HepG2 (cell line): ENCODE data around the gene FAM78A. TPM values are rescaled to one million over a fixed set of nuclear protein-coding genes. Genes with fewer than 3 reads are reported as not detected.
A peak's percentile ranks its signal among the peaks of the same experiment; 100 is the strongest.

ENCODE experiments used
- ATAC-seq: fragments of 200-7000 bp; cut with Tn5 transposase; 3 replicates; pipeline ENCODE4 v1.9.1; 2020; ENCODE audit warnings: mild to moderate bottlenecking, moderate library complexity
- BruUV-seq: library from RNA; stranded (reverse); fragments of 400-500 nt; replicated peaks from 2 replicates; lab custom pipeline; 2021; lab: Mats Ljungman, UMichigan
- CTCF ChIA-PET: fragments of 300-600 bp; formaldehyde crosslinking; extraction: SDS; loops from one replicate; lab custom pipeline; 2021; ENCODE audit warnings: low total read pairs, inconsistent platforms, low intra/inter-chr PET ratio; lab: Yijun Ruan, JAX
- POLR2A ChIA-PET: fragments of 350-600 bp; sonication (Branson Sonifier 250); formaldehyde crosslinking; loops from one replicate; lab custom pipeline; 2020; ENCODE audit warnings: antibody characterized with exemption, inconsistent platforms; lab: Yijun Ruan, JAX
- DNase-seq: peaks from one replicate; pipeline ENCODE4 v3.0.0-alpha.2; 2015; ENCODE audit warnings: low spot score
- FAIRE-seq: peaks from 3 replicates; lab custom pipeline; 2011; peaks lifted over from hg19 to GRCh38; lab: Jason Lieb, UNC
- H2AFZ ChIP-seq: one replicate; pipeline ENCODE4 v1.6.1; 2011; ENCODE audit warnings: low read length, inconsistent platforms
- H3K27ac ChIP-seq: fragments of 300-600 bp; 3 replicates; pipeline ENCODE4 v1.8.0; 2011; ENCODE audit warnings: mixed run types, mild to moderate bottlenecking, mixed read lengths, low read length, inconsistent platforms; ENCODE audit not compliant: insufficient read depth; ENCODE audit errors: extremely low read length
- H3K27me3 ChIP-seq, 2 experiments: fragments of 200-600 bp in 1 of 2; 2 replicates in 1 of 2; 3 replicates in 1 of 2; pipeline versions ENCODE4 v1.6.0 to v1.8.0; 2011; ENCODE audit warnings: low read length in 2 of 2, mild to moderate bottlenecking in 2 of 2, moderate library complexity in 2 of 2, inconsistent platforms in 1 of 2; ENCODE audit not compliant: insufficient read depth in 2 of 2, control insufficient read depth in 1 of 2
- H3K36me3 ChIP-seq, 2 experiments: fragments of 200-600 bp in 1 of 2; replicated peaks in 1 of 2; 2 replicates in 1 of 2; 3 replicates in 1 of 2; pipeline versions ENCODE4 v1.5.1 to v1.8.0; 2011; ENCODE audit warnings: low read length in 2 of 2, inconsistent platforms in 1 of 2; ENCODE audit not compliant: insufficient read depth in 2 of 2, control insufficient read depth in 1 of 2
- H3K4me1 ChIP-seq: 2 replicates; pipeline ENCODE4 v1.5.1; 2012; ENCODE audit warnings: low read length, inconsistent platforms; ENCODE audit not compliant: insufficient read depth
- H3K4me2 ChIP-seq: 2 replicates; pipeline ENCODE4 v1.6.0; 2011; ENCODE audit warnings: low read depth, low read length, inconsistent platforms
- H3K4me3 ChIP-seq, 3 experiments: fragments of 200-600 bp in 1 of 3; sonication (generic), shearing (Covaris generic) in 1 of 3; replicated peaks in 1 of 3; 2 replicates each; pipeline ENCODE4 v1.5.1; 2011 to 2016; ENCODE audit warnings: low read length in 3 of 3, inconsistent platforms in 2 of 3, low read depth in 2 of 3, mild to moderate bottlenecking in 2 of 3, control low read depth in 1 of 3, mixed read lengths in 1 of 3; ENCODE audit not compliant: insufficient read depth in 1 of 3
- H3K79me2 ChIP-seq: one replicate; pipeline ENCODE4 v1.6.1; 2011; ENCODE audit warnings: low read length, inconsistent platforms; ENCODE audit not compliant: insufficient read depth
- H3K9ac ChIP-seq: 2 replicates; pipeline ENCODE4 v1.6.0; 2011; ENCODE audit warnings: mild to moderate bottlenecking, low read depth, low read length, inconsistent platforms; ENCODE audit not compliant: insufficient read depth
- H3K9me3 ChIP-seq: 2 replicates; pipeline ENCODE4 v1.5.1; 2012; ENCODE audit warnings: mild to moderate bottlenecking, low read length
- H4K20me1 ChIP-seq: 2 replicates; pipeline ENCODE4 v1.6.0; 2011; ENCODE audit warnings: inconsistent platforms, mild to moderate bottlenecking, low read length, moderate library complexity; ENCODE audit not compliant: insufficient read depth
- CREB1 ChIP-seq, 2 experiments: fragments of 450-650 bp in 1 of 2; IDR thresholded peaks; 2 replicates each; pipeline ENCODE4 v1.6.1; 2016 to 2017; ENCODE audit warnings: control low read depth in 1 of 2, mild to moderate bottlenecking in 1 of 2, missing compliant biosample characterization in 1 of 2, missing genetic modification characterization in 1 of 2
- DNMT1 ChIP-seq: sonication (generic); formaldehyde crosslinking; IDR thresholded peaks from 2 replicates; pipeline ENCODE4 v1.5.1; 2020; ENCODE audit warnings: mild to moderate bottlenecking, missing genetic modification reagents
- ELF4 ChIP-seq: sonication (generic); formaldehyde crosslinking; IDR thresholded peaks from 2 replicates; pipeline ENCODE4 v1.5.0; 2020; ENCODE audit warnings: missing genetic modification reagents, mild to moderate bottlenecking, moderate library complexity, borderline replicate concordance
- GABPA ChIP-seq, 2 experiments: IDR thresholded peaks; 2 replicates each; pipeline ENCODE4 v1.6.1; 2011 to 2016; ENCODE audit warnings: low read depth in 2 of 2, low read length in 1 of 2, missing biosample characterization in 1 of 2, missing genetic modification characterization in 1 of 2
- HNRNPLL ChIP-seq: fragments of 200-400 bp; formaldehyde crosslinking; IDR thresholded peaks from 2 replicates; pipeline ENCODE4 v1.6.1; 2017; ENCODE audit warnings: mild to moderate bottlenecking, low read depth, low read length; ENCODE audit not compliant: poor library complexity, severe bottlenecking
- HOXD1 ChIP-seq: sonication (generic); formaldehyde crosslinking; IDR thresholded peaks from 2 replicates; pipeline ENCODE4 v1.5.0; 2020; ENCODE audit warnings: missing genetic modification reagents
- IKZF1 ChIP-seq: fragments of 450-650 bp; IDR thresholded peaks from 2 replicates; pipeline ENCODE4 v1.7.1; 2016
- KDM5A ChIP-seq: fragments of 200-600 bp; sonication (generic); IDR thresholded peaks from 2 replicates; pipeline ENCODE4 v1.7.0; 2018; ENCODE audit warnings: antibody characterized with exemption, mild to moderate bottlenecking, low read length, borderline replicate concordance
- MEIS2 ChIP-seq: sonication (generic); formaldehyde crosslinking; IDR thresholded peaks from 2 replicates; pipeline ENCODE4 v1.9.0; 2021; ENCODE audit warnings: mild to moderate bottlenecking, missing genetic modification reagents
- NCOA1 ChIP-seq: sonication (generic); formaldehyde crosslinking; IDR thresholded peaks from 2 replicates; pipeline ENCODE4 v1.9.0; 2021; ENCODE audit warnings: missing genetic modification reagents
- NFATC3 ChIP-seq: sonication (generic); formaldehyde crosslinking; IDR thresholded peaks from 2 replicates; pipeline ENCODE4 v1.5.1; 2020; ENCODE audit warnings: mild to moderate bottlenecking, missing genetic modification reagents
- NFKB2 ChIP-seq: sonication (generic); formaldehyde crosslinking; IDR thresholded peaks from 2 replicates; pipeline ENCODE4 v1.4.0; 2020; ENCODE audit warnings: missing genetic modification reagents, borderline replicate concordance
- THYN1 ChIP-seq: sonication (generic); formaldehyde crosslinking; IDR thresholded peaks from 2 replicates; pipeline ENCODE4 v1.8.1; 2023; ENCODE audit warnings: low read depth, mild to moderate bottlenecking, moderate library complexity, missing genetic modification reagents, borderline replicate concordance
- ZNF552 ChIP-seq: sonication (generic); formaldehyde crosslinking; IDR thresholded peaks from 2 replicates; pipeline ENCODE4 v1.9.0; 2022; ENCODE audit warnings: missing genetic modification reagents, mild to moderate bottlenecking, borderline replicate concordance
- ZNF562 ChIP-seq: sonication (generic); formaldehyde crosslinking; IDR thresholded peaks from 2 replicates; pipeline ENCODE4 v1.8.0; 2022; ENCODE audit warnings: missing genetic modification reagents, borderline replicate concordance
- ZNF564 ChIP-seq: sonication (generic); formaldehyde crosslinking; IDR thresholded peaks from 2 replicates; pipeline ENCODE4 v1.8.1; 2023; ENCODE audit warnings: mild to moderate bottlenecking, missing genetic modification reagents
- ZNF768 ChIP-seq: sonication (generic); formaldehyde crosslinking; IDR thresholded peaks from 2 replicates; pipeline ENCODE4 v1.4.0; 2020; ENCODE audit warnings: missing genetic modification reagents
- whole genome bisulfite sequencing: methylation state at CpG from one replicate; pipeline ENCODE4 v1.1.6; 2017; ENCODE audit warnings: low lambda C conversion rate; 5-methylcytosine and 5-hydroxymethylcytosine counted together
- in situ Hi-C: cut with HindIII; loops from 2 replicates; pipeline ENCODE4 v1.10.0; 2017; ENCODE audit warnings: low pct_unique_long_range_greater_than_20kb; ENCODE audit not compliant: extremely low pct_ligation_motif_present
- intact Hi-C: fragments of 100-400 bp; cut with micrococcal nuclease; formaldehyde crosslinking; loops from one replicate; pipeline ENCODE4 v1.10.0; 2022; ENCODE audit not compliant: unreplicated experiment
- polyA plus RNA-seq, 8 experiments: library from polyadenylated mRNA; depleted of rRNA in 3 of 8; stranded (reverse) in 7 of 8; unstranded in 1 of 8; fragments of >200 nt; fragmentation: Illumina TruSeq in 4 of 8; extraction: Trizol in 4 of 8; gene quantifications; 2 replicates each; pipeline versions ENCODE4 v1.2.1 to v1.2.3, GENCODE V29; 2011 to 2016; ENCODE audit warnings: low read depth in 4 of 8, missing spikeins in 1 of 8, mixed read lengths in 1 of 8; ENCODE audit not compliant: insufficient read depth in 1 of 8
- total RNA-seq, 5 experiments: library from RNA; depleted of rRNA; stranded (reverse); fragments of >200 nt; fragmentation: Illumina TruSeq; extraction: Trizol; gene quantifications; 2 replicates each; pipeline ENCODE4 v1.2.3, GENCODE V29; 2016; ENCODE audit warnings: low read depth in 1 of 5
- TF ChIP-seq, protein P1 (sequence below): fragments of 450-650 bp; IDR thresholded peaks from 2 replicates; pipeline ENCODE4 v1.6.1; 2016

FAM78A gene
- total and polyA plus RNA-seq, 2 of the 13 experiments (the other 11 are each of a cell fraction or from before 2014, with no cell fraction given): 0.18 to 0.62 TPM

DNA sequence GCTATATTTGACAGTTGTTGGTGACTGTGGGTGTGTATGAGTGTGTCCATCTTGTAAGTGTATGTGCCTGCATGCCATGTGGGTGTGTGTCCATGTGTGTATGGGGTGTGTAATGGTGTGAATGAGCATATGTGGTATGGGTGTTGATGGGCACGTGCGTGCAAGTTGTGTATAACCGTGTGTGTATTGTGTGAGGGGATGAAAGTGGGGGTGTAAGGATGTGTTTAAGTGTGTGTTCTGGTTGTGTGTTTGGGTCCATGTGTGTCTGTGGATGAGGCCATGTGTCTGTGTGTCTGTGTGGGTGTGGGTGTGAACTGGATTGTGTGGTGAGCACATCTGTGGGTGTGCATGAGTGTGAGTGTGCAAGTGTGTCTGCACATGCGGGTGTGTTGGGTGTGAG lies 5.9 kb upstream of the FAM78A start:
- Histone ChIP-seq H3K9me3 (no peaks in the 10 kb centered on the region), H3K4me1 (peaks cover 15% of the 10 kb centered on the region), H3K27ac (no peak overlapping the region), H3K27me3 (peaks cover 6 to 63% of the 10 kb centered on the region in 2 experiments; a peak in 4 of 5 replicates), H3K79me2 (no peaks in the 10 kb centered on the region), H3K9ac (no peak overlapping the region), H3K4me2 (no peak overlapping the region), H3K4me3 (no peak overlapping the region), H2AFZ (no peak overlapping the region), H4K20me1 (peaks cover 3% of the 10 kb centered on the region; the same call in 1 of the 2 replicates), H3K36me3 (no peaks in the 10 kb centered on the region)
- CTCF ChIA-PET: no interaction called here
- in situ Hi-C loops: no loop called here
- intact Hi-C loops: no loop called here
- ATAC-seq (no peak), FAIRE-seq (no peak), DNase-seq (no peak)
- TF ChIP-seq ZNF562 (CRISPR knock-in tag) (no peak), KDM5A (no peak), ZNF768 (CRISPR knock-in tag) (no peak), ZNF564 (CRISPR knock-in tag) (no peak), NFKB2 (CRISPR knock-in tag) (no peak), NCOA1 (no peak), HOXD1 (CRISPR knock-in tag) (no peak), DNMT1 (CRISPR knock-in tag) (no peak), GABPA (IDR thresholded peaks at IDR 0.05; ENCODE audit: low read depth, low read length) (peak; percentile 4; the same call in 1 of the 2 replicates), GABPA (CRISPR knock-in tag; IDR thresholded peaks at IDR 0.05; ENCODE audit: low read depth) (no peak), IKZF1 (no peak), CREB1 (IDR thresholded peaks at IDR 0.05) (peak; percentile 10; the same call in 1 of the 2 replicates), CREB1 (CRISPR knock-in tag; IDR thresholded peaks at IDR 0.05) (no peak), THYN1 (CRISPR knock-in tag) (no peak), ELF4 (CRISPR knock-in tag) (no peak), ZNF552 (no peak), MEIS2 (CRISPR knock-in tag) (no peak), NFATC3 (no peak), HNRNPLL (no peak)
- TF ChIP-seq, protein P1, sequence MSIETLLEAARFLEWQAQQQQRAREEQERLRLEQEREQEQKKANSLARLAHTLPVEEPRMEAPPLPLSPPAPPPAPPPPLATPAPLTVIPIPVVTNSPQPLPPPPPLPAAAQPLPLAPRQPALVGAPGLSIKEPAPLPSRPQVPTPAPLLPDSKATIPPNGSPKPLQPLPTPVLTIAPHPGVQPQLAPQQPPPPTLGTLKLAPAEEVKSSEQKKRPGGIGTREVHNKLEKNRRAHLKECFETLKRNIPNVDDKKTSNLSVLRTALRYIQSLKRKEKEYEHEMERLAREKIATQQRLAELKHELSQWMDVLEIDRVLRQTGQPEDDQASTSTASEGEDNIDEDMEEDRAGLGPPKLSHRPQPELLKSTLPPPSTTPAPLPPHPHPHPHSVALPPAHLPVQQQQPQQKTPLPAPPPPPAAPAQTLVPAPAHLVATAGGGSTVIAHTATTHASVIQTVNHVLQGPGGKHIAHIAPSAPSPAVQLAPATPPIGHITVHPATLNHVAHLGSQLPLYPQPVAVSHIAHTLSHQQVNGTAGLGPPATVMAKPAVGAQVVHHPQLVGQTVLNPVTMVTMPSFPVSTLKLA: peak; percentile 97
- no TSS peak for BruUV-seq
- 18% methylated on average over 4 of the region's 4 CpGs for WGBS
- POLR2A ChIA-PET: no interaction called here
